Sigmoid colon (tissue), 7 donors: ENCODE results near the gene BCL7C. TPM values are rescaled to one million over a fixed set of nuclear protein-coding genes. Genes with fewer than 3 reads are reported as not detected.

Source experiments
- DNase-seq: peaks from one replicate; pipeline ENCODE4 v3.0.0-alpha.2; 2019
- H3K27ac ChIP-seq, 4 donors: fragments of 200-600 bp; sonication (generic); one replicate each; pipeline ENCODE4 v1.5.1; 2016 to 2019; ENCODE audit warnings: mild to moderate bottlenecking in 1 of 4
- H3K27me3 ChIP-seq, 3 donors: fragments of 200-600 bp; sonication (generic); one replicate each; pipeline ENCODE4 v1.5.1; 2019; ENCODE audit warnings: mild to moderate bottlenecking in 1 of 3
- H3K36me3 ChIP-seq, 4 donors: fragments of 200-600 bp; sonication (generic); one replicate each; pipeline ENCODE4 v1.5.1; 2016 to 2019
- H3K4me1 ChIP-seq, 4 donors: fragments of 200-600 bp; sonication (generic); one replicate each; pipeline ENCODE4 v1.5.1; 2017 to 2019
- H3K4me3 ChIP-seq, 4 donors: fragments of 200-600 bp; sonication (generic); one replicate each; pipeline ENCODE4 v1.5.1; 2017 to 2019; ENCODE audit warnings: mild to moderate bottlenecking in 2 of 4, moderate library complexity in 1 of 4
- H3K9me3 ChIP-seq, 4 donors: fragments of 200-600 bp in 3 of 4; sonication (generic) in 3 of 4; one replicate each; pipeline versions ENCODE4 v1.5.1 to v1.6.1; 2013 to 2019
- CTCF ChIP-seq, 4 experiments: fragments of 450-650 bp in 3 of 4; fragments of 200-600 bp in 1 of 4; IDR thresholded peaks; one replicate each; pipeline ENCODE4 v1.5.1; 2016 to 2019; ENCODE audit warnings: antibody characterized with exemption in 4 of 4, mild to moderate bottlenecking in 3 of 4, moderate library complexity in 2 of 4
- EP300 ChIP-seq, 4 donors: sonication (generic); formaldehyde crosslinking; IDR thresholded peaks; one replicate each; pipeline ENCODE4 v1.6.1; 2017; ENCODE audit warnings: antibody characterized with exemption in 4 of 4
- POLR2A ChIP-seq, 2 donors: fragments of 450-650 bp; IDR thresholded peaks; one replicate each; pipeline ENCODE4 v1.6.1; 2016; ENCODE audit warnings: antibody characterized with exemption in 2 of 2, mild to moderate bottlenecking in 2 of 2, moderate library complexity in 2 of 2
- POLR2AphosphoS5 ChIP-seq, 4 donors: sonication (generic); formaldehyde crosslinking; IDR thresholded peaks; one replicate each; pipeline ENCODE4 v1.6.1; 2017; ENCODE audit warnings: antibody characterized with exemption in 4 of 4
- WGBS, 2 donors: extraction: QIAGEN DNeasy Blood & Tissue Kit; methylation state at CpG; one replicate each; pipeline ENCODE4 v1.1.7; 2013; 5-methylcytosine and 5-hydroxymethylcytosine counted together
- intact Hi-C: fragments of 100-400 bp; cut with DNase I; formaldehyde crosslinking; loops from one replicate; pipeline ENCODE4 v1.15.1; 2023
- polyA plus RNA-seq, 3 donors: library from polyadenylated mRNA; stranded (reverse); fragments of 200-250 nt; gene quantifications; one replicate each; pipeline ENCODE4 v1.2.3, GENCODE V29; 2013
- total RNA-seq, 4 donors: library from RNA; depleted of rRNA; stranded (reverse); fragments of >200 nt; gene quantifications; one replicate each; pipeline ENCODE4 v1.1.0, GENCODE V29; 2016
- donor health status: healthy with polysubstance abuse.
- donor health status: Bipolar disorder and iron deficiency.
- donor health status: healthy.

The BCL7C gene
- total and polyA plus RNA-seq, 7 donors, result 27.9 to 63.1 (median 45.7) TPM

DNA sequence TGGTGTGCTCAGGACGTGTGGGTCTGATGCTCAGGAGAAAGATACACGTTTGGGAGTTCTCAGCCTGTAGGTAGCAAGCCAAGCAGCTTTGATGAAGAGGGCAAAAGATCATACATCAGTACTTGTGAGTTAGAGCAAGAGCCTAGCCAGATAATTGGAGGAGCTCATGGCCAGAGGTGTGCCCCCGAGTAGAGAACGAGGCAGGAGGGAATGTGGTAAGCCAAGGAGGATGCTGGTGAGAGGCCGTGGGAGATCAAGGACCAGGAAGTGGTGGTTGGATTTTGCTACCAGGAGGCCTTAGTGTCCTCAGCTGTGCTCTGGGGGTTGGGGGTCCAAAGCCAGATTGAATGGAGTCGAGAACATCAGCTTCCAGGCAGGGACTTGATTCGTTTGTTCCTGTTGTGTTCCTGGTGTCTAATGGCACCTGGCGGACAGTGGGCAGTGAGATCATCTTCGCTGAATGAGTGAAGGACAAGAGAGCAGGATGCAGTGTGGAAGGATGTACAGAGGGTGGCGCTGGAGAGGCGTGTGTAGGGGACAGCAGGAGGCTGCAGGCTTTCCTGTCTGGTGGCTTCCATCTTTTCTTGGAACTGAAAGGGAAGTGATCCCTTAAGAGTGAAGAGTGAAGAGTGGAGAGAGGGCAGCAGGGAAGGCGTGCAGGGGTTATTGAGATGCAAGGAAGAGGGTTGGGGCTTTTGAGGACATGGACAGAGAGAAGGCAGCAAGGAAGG, 41.1 kb upstream of the BCL7C start:
- H3K27ac ChIP-seq, result no peak overlapping the region
- no peak for TF ChIP-seq POLR2AphosphoS5 (IDR thresholded peaks at IDR 0.05)
- TF ChIP-seq POLR2A (IDR thresholded peaks at IDR 0.05), result no peak
- no peak for TF ChIP-seq EP300 (IDR thresholded peaks at IDR 0.05)
- peak; percentile 16 to 32 (median 22) for TF ChIP-seq CTCF (IDR thresholded peaks at IDR 0.05)
- peaks cover 0 to 55% (median 20%) of the 10 kb centered on the region in 4 donors for H3K36me3 ChIP-seq
- intact Hi-C loops, result no loop called here
- no peak for DNase-seq
- H3K27me3 ChIP-seq, result no peaks in the 10 kb centered on the region
- H3K4me1 ChIP-seq, result peaks cover 0 to 13% (median 6%) of the 10 kb centered on the region in 4 donors
- H3K4me3 ChIP-seq, result no peak overlapping the region
- WGBS, 2 donors, result 64 to 66% methylated on average over 12 of the region's 12 CpGs
- H3K9me3 ChIP-seq, result no peaks in the 10 kb centered on the region

- Histone ChIP-seq H3K36me3 (peaks cover 0 to 55% (median 20%) of the 10 kb centered on the region in 4 donors), H3K4me3 (no peak overlapping the region), H3K4me1 (peaks cover 0 to 10% (median 9%) of the 10 kb centered on the region in 4 donors), H3K9me3 (no peaks in the 10 kb centered on the region), H3K27ac (no peak overlapping the region), H3K27me3 (no peaks in the 10 kb centered on the region)
- TF ChIP-seq POLR2A (IDR thresholded peaks at IDR 0.05), result no peak
- no peak for TF ChIP-seq EP300 (IDR thresholded peaks at IDR 0.05)
- TF ChIP-seq POLR2AphosphoS5 (IDR thresholded peaks at IDR 0.05), result no peak
- no peak for TF ChIP-seq CTCF (IDR thresholded peaks at IDR 0.05)
- no peak for DNase-seq
- intact Hi-C loops, result no loop called here
- 79 to 80% methylated on average over 12 of the region's 12 CpGs for WGBS, 2 donors
These were observed 37.3 kb upstream of the BCL7C start for GRCh38 chr16:30931068-30931650.

DNA sequence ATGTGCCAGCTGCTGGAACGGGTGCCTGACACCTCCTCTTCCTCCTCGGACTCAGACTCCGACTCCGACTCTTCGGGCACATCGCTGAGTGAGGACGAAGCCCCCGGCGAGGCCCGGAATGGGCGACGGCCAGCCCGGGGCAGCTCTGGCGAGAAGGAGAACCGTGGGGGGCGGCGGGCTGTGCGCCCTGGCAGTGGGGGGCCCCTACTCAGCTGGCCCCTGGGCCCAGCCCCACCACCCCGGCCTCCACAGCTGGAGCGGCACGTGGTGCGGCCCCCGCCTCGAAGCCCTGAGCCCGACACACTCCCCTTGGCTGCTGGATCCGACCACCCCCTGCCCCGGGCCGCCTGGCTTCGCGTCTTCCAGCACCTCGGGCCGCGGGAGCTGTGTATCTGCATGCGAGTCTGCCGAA, 36.3 kb upstream of the BCL7C start:
- TF ChIP-seq EP300 (IDR thresholded peaks at IDR 0.05) (no peak), CTCF (IDR thresholded peaks at IDR 0.05) (no peak)
- peaks cover 0 to 48% (median 20%) of the 10 kb centered on the region in 4 donors for H3K36me3 ChIP-seq
- no peak for DNase-seq
- intact Hi-C loops, result no loop called here
- H3K4me1 ChIP-seq, result peaks cover 0 to 15% (median 13%) of the 10 kb centered on the region in 4 donors
- H3K4me3 ChIP-seq, result no peak overlapping the region
- 95% methylated on average over 35 of the region's 35 CpGs for WGBS, 2 donors
- no peak overlapping the region for H3K27ac ChIP-seq
- H3K27me3 ChIP-seq, result no peaks in the 10 kb centered on the region
- H3K9me3 ChIP-seq, result no peaks in the 10 kb centered on the region

GRCh38 chr16:30929167-30929566, 35.3 kb upstream of the BCL7C start:
- 80 to 82% methylated on average over 7 of the region's 7 CpGs for WGBS, 2 donors

More at GRCh38 chr16:30929167-30929566, 35.3 kb upstream of the BCL7C start:
- peaks cover 0 to 48% (median 20%) of the 10 kb centered on the region in 4 donors for H3K36me3 ChIP-seq
- DNase-seq, result no peak
- no peak overlapping the region for H3K4me3 ChIP-seq
- H3K4me1 ChIP-seq, result peaks cover 0 to 25% (median 23%) of the 10 kb centered on the region in 4 donors
- intact Hi-C loops, result loop anchor here (10.0 kb wide), 1 partner anchor 274 kb away; the partner anchor contains the start of genes FBRS and PRR14
- TF ChIP-seq CTCF (IDR thresholded peaks at IDR 0.05) (no peak), POLR2A (IDR thresholded peaks at IDR 0.05) (no peak), EP300 (IDR thresholded peaks at IDR 0.05) (no peak), POLR2AphosphoS5 (IDR thresholded peaks at IDR 0.05) (no peak)
- no peak overlapping the region for H3K27ac ChIP-seq
- no peaks in the 10 kb centered on the region for H3K27me3 ChIP-seq
- H3K9me3 ChIP-seq, result no peaks in the 10 kb centered on the region
